IMR-90 (cell line): ENCODE results near the gene TBC1D32. TPM values are rescaled to one million over a fixed set of nuclear protein-coding genes. Genes with fewer than 3 reads are reported as not detected.
A peak's percentile ranks its signal among the peaks of the same experiment; 100 is the strongest.

Experiments used
- ATAC-seq: fragments of 200-7000 bp; cut with Tn5 transposase; 2 replicates; pipeline ENCODE4 v1.9.1; 2020; ENCODE audit warnings: low read depth, mild to moderate bottlenecking, moderate library complexity
- Bru-seq: library from RNA; stranded (reverse); fragments of 400-500 nt; gene quantifications from one replicate; lab custom pipeline; 2021; lab: Mats Ljungman, UMichigan
- BruChase-seq, 2 experiments: library from RNA; stranded (reverse); fragments of 400-500 nt; gene quantifications; one replicate each; lab custom pipeline; 2021; lab: Mats Ljungman, UMichigan
- BruUV-seq: library from RNA; stranded (reverse); fragments of 400-500 nt; replicated peaks from 2 replicates; lab custom pipeline; 2021; lab: Mats Ljungman, UMichigan
- CTCF ChIA-PET: fragments of 300-600 bp; formaldehyde crosslinking; extraction: SDS; loops from one replicate; lab custom pipeline; 2021; ENCODE audit warnings: antibody characterized with exemption; lab: Yijun Ruan, JAX
- POLR2A ChIA-PET: fragments of 300-600 bp; sonication (Branson Sonifier 250); formaldehyde crosslinking; loops from one replicate; lab custom pipeline; 2022; ENCODE audit warnings: antibody characterized with exemption; ENCODE audit not compliant: unreplicated experiment; lab: Charles Lee
- DNase-seq: peaks from one replicate; pipeline ENCODE4 v3.0.0; 2013
- H2AFZ ChIP-seq: replicated peaks from 2 replicates; pipeline ENCODE3; 2013; ENCODE audit warnings: low read length, mild to moderate bottlenecking; ENCODE audit not compliant: poor library complexity
- H2AK5ac ChIP-seq: 2 replicates; pipeline ENCODE4 v1.6.1; 2013; ENCODE audit warnings: low read depth, low read length, inconsistent platforms
- H2AK9ac ChIP-seq: replicated peaks from 2 replicates; pipeline ENCODE3; 2013; ENCODE audit warnings: mild to moderate bottlenecking, low read depth, low read length, moderate library complexity; ENCODE audit not compliant: poor library complexity
- H2BK120ac ChIP-seq: 2 replicates; pipeline ENCODE4 v1.6.1; 2013; ENCODE audit warnings: low read depth, low read length, inconsistent platforms
- H2BK15ac ChIP-seq: 3 replicates; pipeline ENCODE4 v1.6.1; 2013; ENCODE audit warnings: low read depth, low read length, inconsistent platforms
- H2BK20ac ChIP-seq: 2 replicates; pipeline ENCODE4 v1.6.1; 2013; ENCODE audit warnings: low read depth, mild to moderate bottlenecking, inconsistent platforms, low read length, moderate library complexity
- H2BK5ac ChIP-seq: 2 replicates; pipeline ENCODE4 v1.6.1; 2013; ENCODE audit warnings: mild to moderate bottlenecking, low read depth, low read length, inconsistent platforms; ENCODE audit not compliant: poor library complexity, severe bottlenecking
- H3K14ac ChIP-seq: replicated peaks from 2 replicates; pipeline ENCODE4 v1.6.1; 2013; ENCODE audit warnings: low read depth, low read length, inconsistent platforms
- H3K18ac ChIP-seq: 2 replicates; pipeline ENCODE4 v1.6.1; 2013; ENCODE audit warnings: low read depth, low read length, control low read depth
- H3K23ac ChIP-seq: 2 replicates; pipeline ENCODE4 v1.6.1; 2013; ENCODE audit warnings: low read depth, low read length, inconsistent platforms
- H3K27ac ChIP-seq: 2 replicates; pipeline ENCODE4 v1.5.1; 2013; ENCODE audit warnings: mild to moderate bottlenecking, control low read depth, low read length; ENCODE audit not compliant: insufficient read depth
- H3K27me3 ChIP-seq: 2 replicates; pipeline ENCODE4 v1.6.1; 2013; ENCODE audit warnings: low read length; ENCODE audit not compliant: control insufficient read depth, insufficient read depth
- H3K36me3 ChIP-seq: 2 replicates; pipeline ENCODE4 v1.6.1; 2013; ENCODE audit warnings: low read length, mixed read lengths; ENCODE audit not compliant: control insufficient read depth, insufficient read depth
- H3K4ac ChIP-seq: 2 replicates; pipeline ENCODE4 v1.6.1; 2013; ENCODE audit warnings: low read depth, low read length, inconsistent platforms
- H3K4me1 ChIP-seq: 2 replicates; pipeline ENCODE4 v1.6.1; 2013; ENCODE audit warnings: low read length, mixed read lengths; ENCODE audit not compliant: control insufficient read depth, insufficient read depth
- H3K4me2 ChIP-seq: 2 replicates; pipeline ENCODE4 v1.6.1; 2013; ENCODE audit warnings: low read depth, mild to moderate bottlenecking, control low read depth, low read length, moderate library complexity
- H3K4me3 ChIP-seq: 2 replicates; pipeline ENCODE4 v1.5.1; 2013; ENCODE audit warnings: low read depth, mild to moderate bottlenecking, control low read depth, low read length, moderate library complexity; ENCODE audit not compliant: insufficient read depth
- H3K56ac ChIP-seq: 2 replicates; pipeline ENCODE4 v1.6.1; 2013; ENCODE audit warnings: low read length, inconsistent platforms; ENCODE audit not compliant: insufficient read depth; ENCODE audit errors: extremely low read depth
- H3K79me1 ChIP-seq, 2 experiments: 2 replicates each; pipeline ENCODE4 v1.6.1; 2013; ENCODE audit warnings: low read length in 2 of 2, inconsistent platforms in 1 of 2, low read depth in 1 of 2
- H3K9ac ChIP-seq: 2 replicates; pipeline ENCODE4 v1.6.1; 2013; ENCODE audit warnings: low read depth, low read length, control low read depth
- H3K9me1 ChIP-seq: 2 replicates; pipeline ENCODE4 v1.6.1; 2013; ENCODE audit warnings: low read length, inconsistent platforms; ENCODE audit not compliant: insufficient read depth
- H3K9me3 ChIP-seq: 2 replicates; pipeline ENCODE4 v1.6.1; 2013; ENCODE audit warnings: low read length; ENCODE audit not compliant: control insufficient read depth, insufficient read depth
- H4K20me1 ChIP-seq: 2 replicates; pipeline ENCODE4 v1.6.1; 2013; ENCODE audit warnings: low read length, inconsistent platforms; ENCODE audit not compliant: insufficient read depth
- H4K5ac ChIP-seq: 2 replicates; pipeline ENCODE4 v1.6.1; 2013; ENCODE audit warnings: mild to moderate bottlenecking, low read depth, low read length, control low read depth
- H4K8ac ChIP-seq, 2 experiments: 2 replicates each; pipeline ENCODE4 v1.6.1; 2013; ENCODE audit warnings: low read depth in 2 of 2, low read length in 2 of 2, control low read depth in 1 of 2, inconsistent platforms in 1 of 2
- H4K91ac ChIP-seq: 2 replicates; pipeline ENCODE4 v1.6.1; 2013; ENCODE audit warnings: low read depth, low read length, inconsistent platforms; ENCODE audit not compliant: insufficient read depth
- BHLHE40 ChIP-seq: fragments of 150-350 bp; IDR thresholded peaks from 2 replicates; pipeline ENCODE4 v1.6.1; 2016; ENCODE audit warnings: mild to moderate bottlenecking, low read depth, low read length
- CHD1 ChIP-seq: IDR thresholded peaks from 2 replicates; pipeline ENCODE4 v1.6.1; 2012; ENCODE audit warnings: low read depth, low read length, improper control_type of control experiment
- ELK1 ChIP-seq: fragments of 150-350 bp; IDR thresholded peaks from 2 replicates; pipeline ENCODE4 v1.6.1; 2016; ENCODE audit warnings: low read depth, mild to moderate bottlenecking, low read length, moderate library complexity, borderline replicate concordance
- FOS ChIP-seq: fragments of 150-350 bp; IDR thresholded peaks from 2 replicates; pipeline ENCODE4 v1.6.1; 2016; ENCODE audit warnings: low read depth, low read length
- MAFK ChIP-seq: IDR thresholded peaks from 2 replicates; pipeline ENCODE4 v1.6.1; 2012; ENCODE audit warnings: low read depth, low read length, improper control_type of control experiment
- MAZ ChIP-seq: IDR thresholded peaks from 2 replicates; pipeline ENCODE4 v1.6.1; 2012; ENCODE audit warnings: low read depth, mild to moderate bottlenecking, low read length, improper control_type of control experiment, moderate library complexity, borderline replicate concordance
- MXI1 ChIP-seq: IDR thresholded peaks from 2 replicates; pipeline ENCODE4 v1.6.1; 2012; ENCODE audit warnings: low read depth, mild to moderate bottlenecking, low read length, moderate library complexity, borderline replicate concordance
- NFE2L2 ChIP-seq: fragments of 150-350 bp; IDR thresholded peaks from 2 replicates; pipeline ENCODE4 v1.6.1; 2016; ENCODE audit warnings: low read depth, mild to moderate bottlenecking, low read length
- POLR2A ChIP-seq: IDR thresholded peaks from 2 replicates; pipeline ENCODE4 v1.6.1; 2012; ENCODE audit warnings: mild to moderate bottlenecking, low read depth, low read length
- RAD21 ChIP-seq: IDR thresholded peaks from 2 replicates; pipeline ENCODE4 v1.6.1; 2012; ENCODE audit warnings: low read length, improper control_type of control experiment
- RCOR1 ChIP-seq: IDR thresholded peaks from 2 replicates; pipeline ENCODE4 v1.6.1; 2012; ENCODE audit warnings: mild to moderate bottlenecking, low read length, improper control_type of control experiment; ENCODE audit not compliant: insufficient replicate concordance
- RFX5 ChIP-seq: IDR thresholded peaks from 2 replicates; pipeline ENCODE4 v1.8.0; 2012; ENCODE audit warnings: low read depth, mild to moderate bottlenecking, low read length, moderate library complexity
- SMC3 ChIP-seq: fragments of 150-350 bp; IDR thresholded peaks from 2 replicates; pipeline ENCODE4 v1.6.1; 2016; ENCODE audit warnings: low read depth, mild to moderate bottlenecking, antibody characterized with exemption, low read length, moderate library complexity
- USF2 ChIP-seq: fragments of 150-350 bp; IDR thresholded peaks from 2 replicates; pipeline ENCODE4 v1.6.1; 2017; ENCODE audit warnings: mild to moderate bottlenecking, antibody characterized with exemption, low read length, low read depth
- WGBS, 2 experiments: methylation state at CpG; one replicate each; pipeline versions ENCODE4 v1.1.5 to v1.1.7; 2013; ENCODE audit warnings: missing lambda C conversion rate in 2 of 2; ENCODE audit not compliant: insufficient read length in 1 of 2; ENCODE audit errors: extremely low coverage in 2 of 2; 5-methylcytosine and 5-hydroxymethylcytosine counted together
- dilution Hi-C: fragments of 300-500 bp; cut with HindIII; formaldehyde crosslinking; loops from one replicate; pipeline ENCODE4 v1.14.3; 2018; ENCODE audit warnings: low sequenced_read_pairs; ENCODE audit not compliant: unreplicated experiment
- in situ Hi-C: fragments of 300-500 bp; cut with MboI; formaldehyde crosslinking; loops from 3 replicates; pipeline ENCODE4 v1.14.3; 2019; ENCODE audit warnings: low sequenced_read_pairs, inconsistent platforms, mixed read lengths
- intact Hi-C: fragments of 100-400 bp; cut with micrococcal nuclease; formaldehyde crosslinking; loops from 2 replicates; pipeline ENCODE4 v1.10.0; 2022
- long read RNA-seq: library from polyadenylated mRNA; unstranded; transcript quantifications from one replicate; pipeline ENCODE4 v2.0.0, GENCODE V29; 2021; ENCODE audit not compliant: unreplicated experiment
- polyA plus RNA-seq, 3 experiments: library from polyadenylated mRNA; depleted of rRNA; stranded (reverse); fragments of >200 nt; gene quantifications; 2 replicates each; pipeline ENCODE4 v1.2.3, GENCODE V29; 2012; ENCODE audit warnings: low replicate concordance in 1 of 3
- total RNA-seq: library from RNA; depleted of rRNA; stranded (reverse); fragments of >200 nt; gene quantifications from 2 replicates; pipeline ENCODE4 v1.2.3, GENCODE V29; 2012; rRNA removed

The TBC1D32 gene
- total RNA-seq = 7.2 and 9.7 TPM in 2 replicates
- polyA plus RNA-seq (2012; rRNA removed) = 2.6 and 3.0 TPM in 2 replicates
- 0.62 and 1.0 TPM in 2 replicates for polyA plus RNA-seq (2012; cell fraction: cytosol; rRNA removed)
- 1.5 and 23.2 TPM in 2 replicates for polyA plus RNA-seq (2012; cell fraction: nucleus; rRNA removed; ENCODE audit: low replicate concordance)
- percentile 55 among the genes with signal in this experiment for Bru-seq, nascent RNA
- BruChase-seq, experiment 1, labeled RNA remaining after a 6-hour chase = percentile 46 among the genes with signal in this experiment
- BruChase-seq, experiment 2, labeled RNA remaining after a 2-hour chase = percentile 57 among the genes with signal in this experiment
- long read RNA-seq, full-length matches to known transcripts = 4 of 7 reads
- long read RNA-seq, partial matches to known transcripts = 0 of 7 reads
- long read RNA-seq, other reads (novel, unspliced or antisense) = 3 of 7 reads

DNA sequence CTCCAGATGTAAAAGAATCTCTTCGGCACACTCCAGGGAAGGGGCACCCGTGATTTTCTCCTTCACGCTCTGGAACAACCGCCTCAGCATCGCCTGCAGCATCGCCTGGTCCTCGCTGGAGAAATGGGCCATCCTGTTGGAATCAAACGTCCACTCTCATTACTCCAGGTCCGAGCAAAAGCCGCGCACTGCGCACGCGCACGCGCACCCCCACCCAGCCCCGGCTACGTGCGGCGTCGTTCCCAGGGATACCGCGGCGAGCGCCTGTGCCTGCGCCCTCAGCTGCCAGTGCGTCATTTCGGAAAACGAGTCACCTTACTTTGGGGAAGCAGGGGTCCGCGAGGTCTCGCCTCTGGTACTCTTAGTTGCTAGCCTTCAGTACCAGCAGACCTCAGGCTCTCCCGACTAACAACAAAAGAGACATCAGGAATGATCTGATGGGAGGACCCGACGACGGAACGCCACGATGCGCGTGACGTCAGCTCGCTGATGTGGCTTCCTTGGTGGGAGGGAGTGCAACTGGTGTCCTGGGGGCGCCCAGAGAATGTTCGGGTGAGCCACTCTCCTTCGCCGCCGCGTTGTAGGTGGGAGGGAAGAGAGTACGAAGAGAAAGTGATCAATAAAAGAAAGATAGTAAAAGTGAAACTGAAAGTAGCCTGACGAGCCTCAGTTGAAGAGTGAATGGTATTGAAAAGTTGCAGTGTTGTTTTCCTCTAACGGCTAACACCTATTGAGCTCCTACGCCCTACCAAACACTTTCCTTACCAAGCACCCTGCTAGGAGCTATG is at the start of gene TBC1D32:
Gene TBC1D32, minus strand, starts transcription at position 182 of the 788 bp plus-strand sequence. Its CDS starts 50 bp downstream, at position 132.
- Histone ChIP-seq H4K8ac (peak within 1 kb of the TSS; percentile 98 to 99), H3K9ac (peak within 1 kb of the TSS; percentile 90), H3K14ac (peak within 1 kb of the TSS; percentile 100), H3K56ac (peak within 1 kb of the TSS; percentile 98), H3K27me3 (no peaks in the 10 kb centered on the region), H2AFZ (peak within 1 kb of the TSS; percentile 99), H2AK5ac (peak within 1 kb of the TSS; percentile 24; the same call in 1 of the 2 replicates), H3K27ac (peak within 1 kb of the TSS; percentile 93), H3K4me2 (peak within 1 kb of the TSS; percentile 82), H4K91ac (peak within 1 kb of the TSS; percentile 95), H2BK5ac (peak within 1 kb of the TSS; percentile 92), H3K18ac (peak within 1 kb of the TSS; percentile 92), H3K4me1 (no peaks in the 10 kb centered on the region), H3K4ac (peak within 1 kb of the TSS; percentile 99), H2BK15ac (peak within 1 kb of the TSS; percentile 93), H3K23ac (peak within 1 kb of the TSS; percentile 100), H2BK20ac (peak within 1 kb of the TSS; percentile 92), H4K5ac (peak within 1 kb of the TSS; percentile 94), H3K9me3 (no peaks in the 10 kb centered on the region), H4K20me1 (no peaks in the 10 kb centered on the region), H2AK9ac (peak within 1 kb of the TSS; percentile 47), H3K4me3 (peak within 1 kb of the TSS; percentile 71), H3K79me1 (peaks cover 4 to 6% of the 10 kb centered on the region in 2 experiments; a peak in 3 of 4 replicates), H3K9me1 (no peaks in the 10 kb centered on the region), H3K36me3 (no peaks in the 10 kb centered on the region), H2BK120ac (peak within 1 kb of the TSS; percentile 98)
- peak; percentile 88 for DNase-seq
- CTCF ChIA-PET = no interaction called here
- peak; percentile 99 for ATAC-seq
- intact Hi-C loops (loop anchor here (10.0 kb wide), 1 partner anchor 1990 kb away; the partner anchor contains the start of gene MAN1A1), dilution Hi-C loops (no loop called here), in situ Hi-C loops (no loop called here)
- POLR2A ChIA-PET = interaction anchor here (0.5 to 0.6 kb wide), 2 partner anchors 356 to 931 kb away, joined by 3 to 4 read pairs; no protein-coding TSS in a partner anchor
- WGBS, 2 experiments = 2% methylated on average over 11 of the region's 52 CpGs; no CpG with 5 or more reads in 1 of the 2 experiments
- TSS peak; percentile 67 for BruUV-seq
- TF ChIP-seq FOS = no peak
- peak; percentile 53; the same call in 1 of the 2 replicates for TF ChIP-seq CHD1
- TF ChIP-seq BHLHE40 = peak; percentile 42; the same call in 1 of the 2 replicates
- no peak for TF ChIP-seq SMC3
- no peak for TF ChIP-seq USF2
- TF ChIP-seq MAZ = peak; percentile 42; the same call in 1 of the 2 replicates
- no peak for TF ChIP-seq RFX5
- TF ChIP-seq MAFK = no peak
- no peak for TF ChIP-seq RAD21
- TF ChIP-seq ELK1 = no peak
- TF ChIP-seq MXI1 = peak; percentile 71; the same call in 1 of the 2 replicates
- no peak for TF ChIP-seq RCOR1
- TF ChIP-seq NFE2L2 = no peak
- TF ChIP-seq POLR2A = peak; percentile 88
